GM12878 (cell line): ENCODE data around the gene SLC39A5. TPM values are rescaled to one million over a fixed set of nuclear protein-coding genes. Genes with fewer than 3 reads are reported as not detected.

Experiments
- CUX1 ChIP-seq: IDR thresholded peaks from 2 replicates; pipeline ENCODE4 v1.6.1; 2012; ENCODE audit warnings: improper control_type of control experiment, low read depth, low read length; ENCODE audit not compliant: insufficient replicate concordance
- DPF2 ChIP-seq: fragments of 450-650 bp; IDR thresholded peaks from 2 replicates; pipeline ENCODE4 v1.6.1; 2017; ENCODE audit warnings: mild to moderate bottlenecking
- EED ChIP-seq: sonication (generic); IDR thresholded peaks from 2 replicates; pipeline ENCODE4 v1.6.1; 2016; ENCODE audit warnings: antibody characterized with exemption, low read depth
- ETV6 ChIP-seq, 2 experiments: fragments of 450-650 bp in 1 of 2; IDR thresholded peaks in 1 of 2; conservative IDR thresholded peaks in 1 of 2; 2 replicates each; pipeline ENCODE4 v1.6.1; 2014; ENCODE audit warnings: antibody characterized with exemption in 1 of 2, borderline replicate concordance in 1 of 2, low read depth in 1 of 2, mild to moderate bottlenecking in 1 of 2, moderate library complexity in 1 of 2
- FOXK2 ChIP-seq: fragments of 450-650 bp; IDR thresholded peaks from 2 replicates; pipeline ENCODE4 v1.6.1; 2017; ENCODE audit warnings: mild to moderate bottlenecking, moderate library complexity
- GABPA ChIP-seq: IDR thresholded peaks from 2 replicates; pipeline ENCODE4 v1.6.1; 2014; ENCODE audit warnings: antibody characterized with exemption, low read depth, mild to moderate bottlenecking, inconsistent platforms
- HCFC1 ChIP-seq: fragments of 150-350 bp; IDR thresholded peaks from 2 replicates; pipeline ENCODE4 v1.6.1; 2014; ENCODE audit warnings: low read length
- IKZF1 ChIP-seq: fragments of 450-650 bp; conservative IDR thresholded peaks from 2 replicates; pipeline ENCODE4 v1.6.1; 2017; ENCODE audit warnings: antibody characterized with exemption, mild to moderate bottlenecking
- IKZF2 ChIP-seq, 2 experiments: fragments of 450-650 bp; IDR thresholded peaks; 2 replicates each; pipeline ENCODE4 v1.6.1; 2017; ENCODE audit warnings: mild to moderate bottlenecking in 2 of 2, moderate library complexity in 2 of 2
- IRF4 ChIP-seq: IDR thresholded peaks from 2 replicates; pipeline ENCODE4 v1.6.1; 2011; ENCODE audit warnings: low read depth, low read length
- KDM1A ChIP-seq: fragments of 200-600 bp; sonication (generic); IDR thresholded peaks from 2 replicates; pipeline ENCODE4 v1.6.1; 2016; ENCODE audit warnings: borderline replicate concordance
- MTA2 ChIP-seq: fragments of 450-650 bp; IDR thresholded peaks from 2 replicates; pipeline ENCODE4 v1.6.1; 2016; ENCODE audit warnings: low read depth, mild to moderate bottlenecking, moderate library complexity
- MYB ChIP-seq: fragments of 150-350 bp; IDR thresholded peaks from 2 replicates; pipeline ENCODE4 v1.6.1; 2014; ENCODE audit warnings: mild to moderate bottlenecking, low read depth, low read length, borderline replicate concordance
- NFYA ChIP-seq: IDR thresholded peaks from 2 replicates; pipeline ENCODE4 v1.6.1; 2011; ENCODE audit warnings: low read depth, mild to moderate bottlenecking, low read length, improper control_type of control experiment, borderline replicate concordance
- PKNOX1 ChIP-seq: fragments of 450-650 bp; IDR thresholded peaks from 2 replicates; pipeline ENCODE4 v1.6.1; 2016; ENCODE audit warnings: mild to moderate bottlenecking
- POLR2AphosphoS2 ChIP-seq: IDR thresholded peaks from 2 replicates; pipeline ENCODE4 v1.6.1; 2011; ENCODE audit warnings: low read depth, mild to moderate bottlenecking, low read length, improper control_type of control experiment, moderate library complexity
- RAD21 ChIP-seq: IDR thresholded peaks from 2 replicates; pipeline ENCODE4 v1.6.1; 2011; ENCODE audit warnings: mild to moderate bottlenecking, low read depth, low read length, moderate library complexity; ENCODE audit not compliant: insufficient read depth
- RBBP5 ChIP-seq: fragments of 200-600 bp; sonication (generic); conservative IDR thresholded peaks from 2 replicates; pipeline ENCODE4 v1.6.1; 2016
- TAF1 ChIP-seq: IDR thresholded peaks from 2 replicates; pipeline ENCODE4 v1.6.1; 2011; ENCODE audit warnings: mild to moderate bottlenecking, low read depth, low read length, borderline replicate concordance
- TCF12 ChIP-seq: IDR thresholded peaks from 2 replicates; pipeline ENCODE4 v1.6.1; 2011; ENCODE audit warnings: low read depth, mild to moderate bottlenecking, low read length
- TCF3 ChIP-seq: IDR thresholded peaks from 2 replicates; pipeline ENCODE4 v1.6.1; 2012; ENCODE audit warnings: low read depth, mild to moderate bottlenecking, low read length, borderline replicate concordance; ENCODE audit not compliant: insufficient read depth
- USF1 ChIP-seq: IDR thresholded peaks from 2 replicates; pipeline ENCODE4 v1.6.1; 2011; ENCODE audit warnings: borderline replicate concordance, low read depth, mild to moderate bottlenecking, moderate library complexity, mixed read lengths, low read length; ENCODE audit not compliant: insufficient read depth; ENCODE audit errors: extremely low read length
- ZSCAN29 ChIP-seq: fragments of 450-650 bp; IDR thresholded peaks from 2 replicates; pipeline ENCODE4 v1.6.1; 2017; ENCODE audit warnings: mild to moderate bottlenecking, moderate library complexity
- polyA plus RNA-seq, 11 experiments: library from polyadenylated mRNA; depleted of rRNA in 4 of 11; unstranded in 6 of 11; stranded (reverse) in 5 of 11; fragments of >200 nt; fragmentation: Nextera tagmentation in 4 of 11; fragmentation: Illumina TruSeq in 1 of 11; extraction: Ambion mirVana in 4 of 11; extraction: Trizol in 1 of 11; gene quantifications; 1 replicate in 1 of 11; 2 replicates in 10 of 11; pipeline versions ENCODE4 v1.2.1 to v1.2.3, GENCODE V29; 2011 to 2016; ENCODE audit warnings: inconsistent platforms in 2 of 11, missing spikeins in 2 of 11, low read depth in 1 of 11
- total RNA-seq, 4 experiments: library from RNA; depleted of rRNA in 3 of 4; stranded (reverse); fragments of >200 nt in 3 of 4; fragmentation: Illumina TruSeq in 1 of 4; extraction: Trizol in 1 of 4; gene quantifications; 2 replicates each; pipeline versions ENCODE4 v1.2.1 to v1.2.3, GENCODE V29; 2013 to 2021

The SLC39A5 gene
- total and polyA plus RNA-seq, 10 of the 15 experiments (the other 5 are each of a cell fraction or from before 2014, with no cell fraction given) = 0.15 to 0.56 (median 0.15) TPM; not detected in 7

GRCh38 chr12:56266693-56267442 is 37.0 kb downstream of the SLC39A5 start, which contains the start of gene COQ10A (continued):
- peak; percentile 50; the same call in 1 of the 2 replicates for TF ChIP-seq EED
- 0 out of 2 replicates have a peak, but pooled peaks have one; percentile 42 for TF ChIP-seq POLR2AphosphoS2
- peak; percentile 73 for TF ChIP-seq DPF2
- peak; percentile 75; the same call in 1 of the 2 replicates for TF ChIP-seq TAF1
- TF ChIP-seq IKZF2 (IDR thresholded peaks at IDR 0.05) = peak; percentile 28 to 54; a peak in 2 of 4 replicates
- TF ChIP-seq KDM1A = no peak
- TF ChIP-seq RAD21 = peak; percentile 24; the same call in 1 of the 2 replicates
- peak; percentile 81 for TF ChIP-seq HCFC1
- no peak for TF ChIP-seq NFYA
- TF ChIP-seq IRF4 = 0 out of 2 replicates have a peak, but pooled peaks have one; percentile 22
- TF ChIP-seq TCF12 = no peak
- TF ChIP-seq PKNOX1 = no peak
- TF ChIP-seq MYB = no peak
- peak; percentile 86 for TF ChIP-seq GABPA
- TF ChIP-seq CUX1 = no peak
- TF ChIP-seq MTA2 = no peak
- TF ChIP-seq TCF3 = peak; percentile 49; the same call in 1 of the 2 replicates
- TF ChIP-seq ETV6 (conservative IDR thresholded peaks at IDR 0.05 in 1 of 2, IDR thresholded peaks at IDR 0.05 in 1 of 2; ENCODE audit: borderline replicate concordance in 1 of 2, low read depth in 1 of 2) = peak in 1 of 2 experiments; percentile 51; a peak in 1 of 4 replicates
- TF ChIP-seq IKZF1 = peak; percentile 91
- TF ChIP-seq RBBP5 = no peak
- no peak for TF ChIP-seq ZSCAN29
- TF ChIP-seq USF1 = no peak
- TF ChIP-seq FOXK2 = no peak
